RWPE2 (cell line): ENCODE results near the gene UNC45A.

Experiments used
- ATAC-seq: fragments of 200-7000 bp; cut with Tn5 transposase; 3 replicates; pipeline ENCODE4 v1.9.1; 2021; ENCODE audit warnings: low read depth
- DNase-seq: peaks from one replicate; pipeline ENCODE4 v3.0.0-alpha.2; 2020; ENCODE audit warnings: low spot score
- H3K27ac ChIP-seq: fragments of 450-650 bp; 2 replicates; pipeline ENCODE4 v1.5.1; 2017; ENCODE audit warnings: mild to moderate bottlenecking; ENCODE audit not compliant: poor library complexity, severe bottlenecking
- H3K27me3 ChIP-seq: fragments of 250-450 bp; sonication (Bioruptor Pico); 2 replicates; pipeline ENCODE4 v1.5.1; 2021; ENCODE audit warnings: mild to moderate bottlenecking, moderate library complexity; ENCODE audit not compliant: insufficient read depth, poor library complexity, severe bottlenecking
- H3K36me3 ChIP-seq: fragments of 250-450 bp; sonication (Bioruptor Pico); 2 replicates; pipeline ENCODE4 v1.5.1; 2020; ENCODE audit warnings: low read depth, mild to moderate bottlenecking, moderate library complexity
- H3K4me1 ChIP-seq: fragments of 250-450 bp; sonication (Bioruptor Pico); 2 replicates; pipeline ENCODE4 v1.5.1; 2021; ENCODE audit warnings: mild to moderate bottlenecking, moderate library complexity; ENCODE audit not compliant: insufficient read depth, poor library complexity, severe bottlenecking
- H3K4me3 ChIP-seq: fragments of 250-450 bp; sonication (Bioruptor Pico); 2 replicates; pipeline ENCODE4 v1.5.1; 2021; ENCODE audit warnings: mild to moderate bottlenecking, moderate library complexity; ENCODE audit not compliant: severe bottlenecking
- H3K9me3 ChIP-seq: fragments of 250-450 bp; sonication (Bioruptor Pico); 2 replicates; pipeline ENCODE4 v1.5.1; 2021; ENCODE audit warnings: mild to moderate bottlenecking, moderate library complexity; ENCODE audit not compliant: severe bottlenecking
- CTCF ChIP-seq: fragments of 450-650 bp; IDR thresholded peaks from one replicate; pipeline ENCODE4 v1.5.1; 2017; ENCODE audit warnings: mild to moderate bottlenecking, moderate library complexity; ENCODE audit not compliant: poor library complexity, severe bottlenecking

Gene UNC45A

DNA sequence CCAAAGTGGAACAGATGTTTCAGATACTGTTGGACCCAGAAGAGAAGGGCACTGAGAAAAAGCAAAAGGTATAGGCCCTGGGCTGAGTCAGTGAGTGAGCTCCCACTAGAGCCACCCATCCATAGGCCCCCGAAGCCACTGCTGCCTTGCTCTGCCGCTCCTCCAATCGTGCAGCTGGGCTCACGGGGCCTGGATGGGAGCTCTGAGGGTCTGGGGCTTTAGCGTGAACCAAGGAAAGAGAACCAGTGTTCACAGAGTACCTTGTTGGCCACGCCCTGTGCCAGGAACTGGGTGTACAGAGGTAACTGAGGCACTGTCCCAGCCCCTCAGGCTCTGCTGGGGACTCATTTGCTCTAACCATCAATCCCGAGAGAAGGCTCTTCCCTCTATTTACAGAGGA lies 4.7 kb downstream of the UNC45A start:
- peaks cover 84% of the 10 kb centered on the region for H3K36me3 ChIP-seq
- ATAC-seq = no peak
- no peak for TF ChIP-seq CTCF

GRCh38 chr15:90941038-90941437 lies 6.0 kb downstream of the UNC45A start:
- H3K4me3 ChIP-seq = no peak overlapping the region
- H3K27ac ChIP-seq = no peak overlapping the region
- no peaks in the 10 kb centered on the region for H3K4me1 ChIP-seq
- H3K36me3 ChIP-seq = peaks cover 96% of the 10 kb centered on the region
- no peaks in the 10 kb centered on the region for H3K27me3 ChIP-seq
- DNase-seq (no peak), ATAC-seq (no peak)
- no peaks in the 10 kb centered on the region for H3K9me3 ChIP-seq
- TF ChIP-seq CTCF = no peak

More for the DNA sequence above, 4.7 kb downstream of the UNC45A start:
- no peaks in the 10 kb centered on the region for H3K9me3 ChIP-seq
- H3K4me1 ChIP-seq = no peaks in the 10 kb centered on the region
- no peak overlapping the region for H3K4me3 ChIP-seq
- DNase-seq = no peak
- no peaks in the 10 kb centered on the region for H3K27me3 ChIP-seq
- H3K27ac ChIP-seq = no peak overlapping the region

GRCh38 chr15:90942354-90943120 lies 7.5 kb downstream of the UNC45A start:
- Histone ChIP-seq H3K4me1 (no peaks in the 10 kb centered on the region), H3K9me3 (no peaks in the 10 kb centered on the region), H3K27ac (no peak overlapping the region), H3K36me3 (peaks cover 96% of the 10 kb centered on the region), H3K27me3 (no peaks in the 10 kb centered on the region), H3K4me3 (no peak overlapping the region)
- DNase-seq (no peak), ATAC-seq (no peak)
- no peak for TF ChIP-seq CTCF

DNA sequence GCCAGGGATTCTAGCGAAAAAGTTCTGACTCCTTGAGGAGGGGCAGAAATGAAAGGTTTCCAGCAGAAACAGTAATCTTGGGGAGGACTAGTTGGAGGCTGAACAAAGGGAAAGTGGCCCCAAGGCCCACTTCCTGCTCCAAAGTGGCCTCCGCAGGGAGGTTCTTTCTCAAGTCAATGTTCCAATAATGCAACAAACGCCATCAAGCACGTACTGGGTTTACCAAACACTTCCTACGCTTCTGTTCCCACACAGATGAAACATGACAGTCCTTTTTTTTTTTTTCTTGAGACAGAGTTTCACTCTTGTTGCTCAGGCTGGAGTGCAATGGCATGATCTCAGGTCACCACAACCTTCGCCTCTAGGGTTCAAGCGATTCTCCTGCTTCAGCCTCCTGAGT lies 10.0 kb downstream of the UNC45A start:
- H3K27ac ChIP-seq = no peak overlapping the region
- H3K9me3 ChIP-seq = no peaks in the 10 kb centered on the region
- H3K27me3 ChIP-seq = no peaks in the 10 kb centered on the region
- peaks cover 9% of the 10 kb centered on the region for H3K4me1 ChIP-seq
- H3K4me3 ChIP-seq = no peak overlapping the region
- no peak for TF ChIP-seq CTCF
- no peak for DNase-seq
- peaks cover 93% of the 10 kb centered on the region for H3K36me3 ChIP-seq
- no peak for ATAC-seq

- TF ChIP-seq CTCF = no peak
- no peaks in the 10 kb centered on the region for H3K9me3 ChIP-seq
- DNase-seq = no peak
- no peak for ATAC-seq
- H3K36me3 ChIP-seq = peaks cover 93% of the 10 kb centered on the region
- H3K4me3 ChIP-seq = no peak overlapping the region
- H3K4me1 ChIP-seq = peaks cover 9% of the 10 kb centered on the region
- H3K27ac ChIP-seq = no peak overlapping the region
- no peaks in the 10 kb centered on the region for H3K27me3 ChIP-seq
Measured at GRCh38 chr15:90946538-90946937, 11.5 kb downstream of the UNC45A start.
